UCSD-AML1 (cell line): ENCODE results near the gene CENPS.

Experiments
- DNase-seq: peaks from one replicate; lab custom pipeline; 2025; ENCODE audit not compliant: unreplicated experiment; lab: John Stamatoyannopoulos, UW

The CENPS gene

GRCh38 chr1:10489291-10490055 is 59.2 kb downstream of the CENPS start:
- no peak for DNase-seq

- no peak for DNase-seq
Measured at GRCh38 chr1:10490286-10490970, 60.2 kb downstream of the CENPS start.
